Measurements from ENCODE around the gene EFNA3. TPM values are rescaled to one million over a fixed set of nuclear protein-coding genes. Genes with fewer than 3 reads are reported as not detected.

Gene EFNA3
- total and polyA plus RNA-seq, 11 donors: 0.20 to 2.4 (median 0.61) TPM

- intact Hi-C loops (cut with DNase I): no loop called here
- Histone ChIP-seq H3K27ac (no peak overlapping the region), H3K27me3 (no peaks in the 10 kb centered on the region), H3K36me3 (no peaks in the 10 kb centered on the region), H3K4me1 (peaks cover 0 to 26% (median 0%) of the 10 kb centered on the region in 12 donors), H3K4me3 (no peak overlapping the region), H3K9me3 (no peaks in the 10 kb centered on the region)
- 68 to 81% (median 79%) methylated on average over 2 of the region's 2 CpGs for WGBS, 4 donors
- TF ChIP-seq, protein P1, sequence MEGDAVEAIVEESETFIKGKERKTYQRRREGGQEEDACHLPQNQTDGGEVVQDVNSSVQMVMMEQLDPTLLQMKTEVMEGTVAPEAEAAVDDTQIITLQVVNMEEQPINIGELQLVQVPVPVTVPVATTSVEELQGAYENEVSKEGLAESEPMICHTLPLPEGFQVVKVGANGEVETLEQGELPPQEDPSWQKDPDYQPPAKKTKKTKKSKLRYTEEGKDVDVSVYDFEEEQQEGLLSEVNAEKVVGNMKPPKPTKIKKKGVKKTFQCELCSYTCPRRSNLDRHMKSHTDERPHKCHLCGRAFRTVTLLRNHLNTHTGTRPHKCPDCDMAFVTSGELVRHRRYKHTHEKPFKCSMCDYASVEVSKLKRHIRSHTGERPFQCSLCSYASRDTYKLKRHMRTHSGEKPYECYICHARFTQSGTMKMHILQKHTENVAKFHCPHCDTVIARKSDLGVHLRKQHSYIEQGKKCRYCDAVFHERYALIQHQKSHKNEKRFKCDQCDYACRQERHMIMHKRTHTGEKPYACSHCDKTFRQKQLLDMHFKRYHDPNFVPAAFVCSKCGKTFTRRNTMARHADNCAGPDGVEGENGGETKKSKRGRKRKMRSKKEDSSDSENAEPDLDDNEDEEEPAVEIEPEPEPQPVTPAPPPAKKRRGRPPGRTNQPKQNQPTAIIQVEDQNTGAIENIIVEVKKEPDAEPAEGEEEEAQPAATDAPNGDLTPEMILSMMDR (IDR thresholded peaks at IDR 0.05): no peak
- DNase-seq (no peak), ATAC-seq (no peak)
Measured at GRCh38 chr1:155035936-155036335, 42.7 kb upstream of the EFNA3 start.

DNA sequence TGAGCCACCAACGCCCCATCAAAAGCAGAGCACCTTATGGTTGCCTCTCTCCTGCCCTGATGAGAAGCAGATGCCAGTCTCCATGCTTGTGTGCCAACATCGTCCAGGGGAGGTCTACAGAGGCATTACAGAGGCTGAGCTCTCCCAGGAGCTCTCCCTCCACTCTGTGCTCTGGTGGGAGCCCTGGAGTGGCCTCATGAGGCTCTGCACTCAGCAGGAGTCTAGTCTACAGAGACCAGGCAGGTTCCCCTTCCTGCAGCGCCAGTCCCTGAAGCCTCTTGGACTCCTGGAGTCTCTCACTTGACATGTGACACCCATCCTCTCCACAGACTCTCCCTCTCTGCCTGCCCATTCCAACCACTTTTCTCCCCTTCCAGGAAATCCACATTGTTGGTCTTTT lies 41.6 kb upstream of the EFNA3 start:
- WGBS, 4 donors: 88 to 100% (median 92%) methylated on average over 3 of the region's 3 CpGs
- no peak overlapping the region for H3K27ac ChIP-seq

GRCh38 chr1:155037851-155038441 lies 40.7 kb upstream of the EFNA3 start:
- Histone ChIP-seq H3K4me3 (no peak overlapping the region), H3K27me3 (no peaks in the 10 kb centered on the region), H3K9me3 (no peaks in the 10 kb centered on the region), H3K27ac (no peak overlapping the region), H3K36me3 (no peaks in the 10 kb centered on the region), H3K4me1 (peaks cover 0 to 26% (median 0%) of the 10 kb centered on the region in 12 donors)
- no peak for ATAC-seq
- DNase-seq: no peak
- intact Hi-C loops (cut with DNase I): no loop called here
- TF ChIP-seq, protein P1 (IDR thresholded peaks at IDR 0.05): no peak
- TF ChIP-seq POLR2A (IDR thresholded peaks at IDR 0.05): no peak
- WGBS, 4 donors: 87 to 94% (median 91%) methylated on average over 6 of the region's 6 CpGs

More for the DNA sequence above, 41.6 kb upstream of the EFNA3 start:
- intact Hi-C loops (cut with DNase I): no loop called here
- H3K9me3 ChIP-seq: no peaks in the 10 kb centered on the region
- H3K36me3 ChIP-seq: no peaks in the 10 kb centered on the region
- H3K27me3 ChIP-seq: no peaks in the 10 kb centered on the region
- no peak for TF ChIP-seq POLR2A (IDR thresholded peaks at IDR 0.05)
- TF ChIP-seq, protein P1 (IDR thresholded peaks at IDR 0.05): no peak
- H3K4me1 ChIP-seq: peaks cover 0 to 26% (median 0%) of the 10 kb centered on the region in 12 donors
- DNase-seq: no peak
- no peak for ATAC-seq
- no peak overlapping the region for H3K4me3 ChIP-seq

- H3K4me1 ChIP-seq: peaks cover 0 to 29% (median 0%) of the 10 kb centered on the region in 12 donors
- H3K36me3 ChIP-seq: no peaks in the 10 kb centered on the region
- H3K27me3 ChIP-seq: no peaks in the 10 kb centered on the region
- TF ChIP-seq, protein P1 (IDR thresholded peaks at IDR 0.05): no peak
- TF ChIP-seq POLR2A (IDR thresholded peaks at IDR 0.05): no peak
- WGBS, 4 donors: 52 to 67% (median 55%) methylated on average over 8 of the region's 8 CpGs
- H3K27ac ChIP-seq: no peak overlapping the region
- no peaks in the 10 kb centered on the region for H3K9me3 ChIP-seq
- DNase-seq (no peak), ATAC-seq (peak in 3 of 4 donors; percentile 29 to 36 (median 30))
- H3K4me3 ChIP-seq: no peak overlapping the region
- intact Hi-C loops (cut with DNase I): no loop called here
Measured at GRCh38 chr1:155038602-155039307, 39.9 kb upstream of the EFNA3 start.

Data from heart left ventricle (tissue), 16 donors.